Ascending aorta (tissue), 2 donors: ENCODE measurements around the gene LRRC39. TPM values are rescaled to one million over a fixed set of nuclear protein-coding genes. Genes with fewer than 3 reads are reported as not detected.

Experiments
- DNase-seq, 2 donors: peaks; one replicate each; pipeline ENCODE4 v3.0.0-alpha.2; 2019; ENCODE audit warnings: low spot score in 2 of 2
- H3K27ac ChIP-seq, 2 donors: fragments of 200-600 bp; sonication (generic); one replicate each; pipeline ENCODE4 v1.5.1; 2016 to 2017; ENCODE audit warnings: mild to moderate bottlenecking in 1 of 2
- H3K27me3 ChIP-seq: fragments of 200-600 bp; sonication (generic); one replicate; pipeline ENCODE4 v1.5.1; 2017
- H3K36me3 ChIP-seq, 2 donors: fragments of 200-600 bp; sonication (generic); one replicate each; pipeline ENCODE4 v1.5.1; 2016
- H3K4me1 ChIP-seq, 2 donors: fragments of 200-600 bp; sonication (generic); one replicate each; pipeline ENCODE4 v1.5.1; 2016 to 2017; ENCODE audit warnings: mild to moderate bottlenecking in 1 of 2
- H3K4me3 ChIP-seq, 2 donors: fragments of 200-600 bp; sonication (generic); one replicate each; pipeline ENCODE4 v1.5.1; 2016 to 2017; ENCODE audit warnings: mild to moderate bottlenecking in 1 of 2
- H3K9me3 ChIP-seq, 2 donors: fragments of 200-600 bp; sonication (generic); one replicate each; pipeline ENCODE4 v1.5.1; 2016
- CTCF ChIP-seq, 3 experiments: fragments of 200-600 bp in 2 of 3; fragments of 450-650 bp in 1 of 3; sonication (generic) in 2 of 3; IDR thresholded peaks; one replicate each; pipeline ENCODE4 v1.5.1; 2016 to 2019; ENCODE audit warnings: antibody characterized with exemption in 3 of 3, mild to moderate bottlenecking in 1 of 3, moderate library complexity in 1 of 3
- intact Hi-C: fragments of 100-400 bp; cut with DNase I; formaldehyde crosslinking; loops from one replicate; pipeline ENCODE4 v1.15.1; 2023
- total RNA-seq: library from RNA; depleted of rRNA; stranded (reverse); fragments of >200 nt; gene quantifications from one replicate; pipeline ENCODE4 v1.1.0, GENCODE V29; 2016

LRRC39 gene
- total RNA-seq, result not detected

DNA sequence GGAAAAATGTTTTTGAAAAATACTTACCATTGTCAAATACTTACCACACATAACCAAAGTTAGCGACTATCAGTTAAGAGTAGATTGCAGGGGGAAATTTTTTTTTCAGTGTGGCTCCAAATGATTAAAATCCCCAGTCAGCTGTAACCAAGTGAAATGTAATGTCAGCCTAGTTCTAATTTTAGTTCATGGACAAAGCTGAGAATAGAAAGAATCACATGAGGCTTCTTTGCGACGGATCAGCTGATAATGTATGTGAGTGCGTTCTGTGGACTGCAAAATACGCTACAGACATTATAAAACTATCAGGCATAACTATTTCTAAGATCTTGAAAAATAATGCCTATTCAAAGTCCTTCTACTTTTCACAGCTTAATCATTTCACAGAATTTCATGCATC, at the start of gene LRRC39:
LRRC39 (minus strand) TSS at position 166 of the 400 bp plus-strand sequence. CDS start 9,740 bp downstream, outside the sequence.
- Histone ChIP-seq H3K27me3 (no peaks in the 10 kb centered on the region), H3K4me3 (no peak within 1 kb of the TSS), H3K9me3 (no peaks in the 10 kb centered on the region), H3K27ac (no peak within 1 kb of the TSS), H3K36me3 (no peaks in the 10 kb centered on the region), H3K4me1 (no peaks in the 10 kb centered on the region)
- no peak for DNase-seq
- TF ChIP-seq CTCF (IDR thresholded peaks at IDR 0.05), result no peak
- intact Hi-C loops, result no loop called here

DNA sequence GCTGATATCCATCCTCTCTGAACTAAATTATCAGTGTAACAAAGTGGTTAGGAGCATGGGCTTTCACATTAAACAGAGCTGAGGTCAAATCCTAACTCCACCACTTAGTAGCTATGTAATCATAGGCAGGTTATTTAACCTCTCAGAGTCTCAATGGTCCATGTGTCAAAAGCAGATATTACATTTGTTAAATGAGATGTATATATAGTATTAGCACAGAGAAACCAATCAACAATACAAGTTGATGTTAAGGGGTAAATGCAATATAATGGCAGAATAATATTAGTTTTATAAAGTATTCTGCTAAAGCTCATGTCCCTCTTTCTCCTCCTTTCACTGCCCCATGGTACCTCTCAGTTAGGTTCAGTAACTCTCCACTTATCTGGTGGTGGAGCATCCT, 44.4 kb upstream of the LRRC39 start:
- no peak for TF ChIP-seq CTCF (IDR thresholded peaks at IDR 0.05)
- H3K4me1 ChIP-seq, result no peaks in the 10 kb centered on the region
- no peak overlapping the region for H3K27ac ChIP-seq
- peaks cover 5 to 12% of the 10 kb centered on the region in 2 donors for H3K36me3 ChIP-seq
- no peaks in the 10 kb centered on the region for H3K9me3 ChIP-seq
- no peaks in the 10 kb centered on the region for H3K27me3 ChIP-seq
- no peak overlapping the region for H3K4me3 ChIP-seq
- no peak for DNase-seq
- intact Hi-C loops, result no loop called here

DNA sequence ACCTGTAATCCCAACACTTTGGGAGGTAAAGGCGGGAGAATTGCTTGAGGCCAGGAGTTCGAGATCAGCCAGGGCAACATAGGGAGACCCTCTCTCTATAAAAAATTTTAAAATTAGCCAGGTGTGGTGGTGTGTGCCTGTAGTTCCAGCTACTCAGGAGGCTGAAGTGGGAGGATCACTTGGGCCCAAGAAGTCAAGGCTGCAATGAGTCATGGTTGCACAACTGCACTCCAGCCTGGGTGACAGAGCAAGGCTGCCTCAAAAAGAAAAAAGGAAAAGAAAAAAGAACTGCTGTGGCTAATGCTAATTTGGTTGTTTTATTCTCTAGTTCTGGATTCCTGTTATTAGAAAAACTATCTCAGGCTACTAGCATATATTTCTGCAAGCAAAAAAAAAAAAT, 41.8 kb upstream of the LRRC39 start:
- Histone ChIP-seq H3K36me3 (peaks cover 18 to 23% of the 10 kb centered on the region in 2 donors), H3K4me3 (no peak overlapping the region), H3K27me3 (no peaks in the 10 kb centered on the region), H3K4me1 (no peaks in the 10 kb centered on the region), H3K9me3 (no peaks in the 10 kb centered on the region), H3K27ac (no peak overlapping the region)
- intact Hi-C loops, result no loop called here
- TF ChIP-seq CTCF (IDR thresholded peaks at IDR 0.05), result no peak
- no peak for DNase-seq

- no peak for TF ChIP-seq CTCF (IDR thresholded peaks at IDR 0.05)
- H3K36me3 ChIP-seq, result peaks cover 21 to 28% of the 10 kb centered on the region in 2 donors
- no peak for DNase-seq
- intact Hi-C loops, result no loop called here
- no peak overlapping the region for H3K27ac ChIP-seq
- no peaks in the 10 kb centered on the region for H3K27me3 ChIP-seq
- no peaks in the 10 kb centered on the region for H3K4me1 ChIP-seq
- H3K4me3 ChIP-seq, result no peak overlapping the region
- no peaks in the 10 kb centered on the region for H3K9me3 ChIP-seq
These were observed 41.4 kb upstream of the LRRC39 start for GRCh38 chr1:100219457-100219856.

DNA sequence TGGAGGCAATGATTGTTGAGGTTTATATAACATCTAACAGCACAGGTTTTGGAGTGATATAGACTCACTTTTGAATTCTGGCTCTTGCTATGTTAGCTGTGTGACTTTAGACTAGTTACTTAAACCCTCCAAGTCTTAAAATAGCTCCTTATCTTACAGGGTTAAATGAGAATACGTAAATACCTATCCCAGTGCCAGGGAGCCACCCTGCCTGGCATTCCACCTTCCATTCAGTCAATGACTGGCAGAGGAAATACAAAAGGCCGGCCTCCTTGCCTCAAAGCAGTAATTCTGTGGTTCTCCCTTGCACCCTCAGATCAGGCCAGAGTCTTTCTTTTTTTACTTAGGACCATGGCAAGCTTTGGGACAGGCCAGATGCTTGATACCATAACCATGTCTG, 39.8 kb upstream of the LRRC39 start:
- TF ChIP-seq CTCF (IDR thresholded peaks at IDR 0.05), result no peak
- Histone ChIP-seq H3K36me3 (peaks cover 34 to 43% of the 10 kb centered on the region in 2 donors), H3K27me3 (no peaks in the 10 kb centered on the region), H3K4me1 (no peaks in the 10 kb centered on the region), H3K9me3 (no peaks in the 10 kb centered on the region), H3K27ac (no peak overlapping the region), H3K4me3 (no peak overlapping the region)
- DNase-seq, result no peak
- intact Hi-C loops, result no loop called here

DNA sequence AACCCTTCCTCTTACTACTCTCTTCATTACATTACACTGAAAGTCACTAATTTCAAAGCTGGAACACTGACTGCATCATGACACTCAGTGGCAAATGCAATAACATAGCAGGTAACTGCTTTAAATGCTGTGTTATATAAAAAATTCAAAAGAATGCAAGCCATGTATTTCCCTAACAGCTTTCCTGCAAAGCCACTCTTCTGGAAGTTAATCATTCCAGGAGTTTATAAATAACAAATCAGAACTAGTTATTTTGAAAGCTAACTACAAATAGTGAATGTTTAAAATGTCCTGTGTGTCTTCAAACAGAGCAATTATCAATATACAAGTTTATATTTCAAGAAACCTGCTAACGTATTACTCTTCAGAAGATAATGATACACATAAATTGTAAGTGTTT, 37.0 kb upstream of the LRRC39 start:
- TF ChIP-seq CTCF (IDR thresholded peaks at IDR 0.05), result no peak
- Histone ChIP-seq H3K4me1 (no peaks in the 10 kb centered on the region), H3K36me3 (peaks cover 52 to 65% of the 10 kb centered on the region in 2 donors), H3K27ac (no peak overlapping the region), H3K27me3 (no peaks in the 10 kb centered on the region), H3K4me3 (no peak overlapping the region), H3K9me3 (no peaks in the 10 kb centered on the region)
- intact Hi-C loops, result no loop called here
- no peak for DNase-seq
